ENCODE measurements around the gene NIBAN1.
"Not testable (repeated sequence)": the region's sequence is repeated elsewhere in the genome, so short reads cannot be mapped to it uniquely, and the experiment has no call there.

Gene NIBAN1, protein sequence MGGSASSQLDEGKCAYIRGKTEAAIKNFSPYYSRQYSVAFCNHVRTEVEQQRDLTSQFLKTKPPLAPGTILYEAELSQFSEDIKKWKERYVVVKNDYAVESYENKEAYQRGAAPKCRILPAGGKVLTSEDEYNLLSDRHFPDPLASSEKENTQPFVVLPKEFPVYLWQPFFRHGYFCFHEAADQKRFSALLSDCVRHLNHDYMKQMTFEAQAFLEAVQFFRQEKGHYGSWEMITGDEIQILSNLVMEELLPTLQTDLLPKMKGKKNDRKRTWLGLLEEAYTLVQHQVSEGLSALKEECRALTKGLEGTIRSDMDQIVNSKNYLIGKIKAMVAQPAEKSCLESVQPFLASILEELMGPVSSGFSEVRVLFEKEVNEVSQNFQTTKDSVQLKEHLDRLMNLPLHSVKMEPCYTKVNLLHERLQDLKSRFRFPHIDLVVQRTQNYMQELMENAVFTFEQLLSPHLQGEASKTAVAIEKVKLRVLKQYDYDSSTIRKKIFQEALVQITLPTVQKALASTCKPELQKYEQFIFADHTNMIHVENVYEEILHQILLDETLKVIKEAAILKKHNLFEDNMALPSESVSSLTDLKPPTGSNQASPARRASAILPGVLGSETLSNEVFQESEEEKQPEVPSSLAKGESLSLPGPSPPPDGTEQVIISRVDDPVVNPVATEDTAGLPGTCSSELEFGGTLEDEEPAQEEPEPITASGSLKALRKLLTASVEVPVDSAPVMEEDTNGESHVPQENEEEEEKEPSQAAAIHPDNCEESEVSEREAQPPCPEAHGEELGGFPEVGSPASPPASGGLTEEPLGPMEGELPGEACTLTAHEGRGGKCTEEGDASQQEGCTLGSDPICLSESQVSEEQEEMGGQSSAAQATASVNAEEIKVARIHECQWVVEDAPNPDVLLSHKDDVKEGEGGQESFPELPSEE

GRCh38 chr1:184974056-184974836 lies at the start of gene NIBAN1:
Gene NIBAN1 (minus strand): TSS chr1:184974508. CDS start chr1:184974356, 152 bp downstream.
- FAIRE-seq = no peak

DNA sequence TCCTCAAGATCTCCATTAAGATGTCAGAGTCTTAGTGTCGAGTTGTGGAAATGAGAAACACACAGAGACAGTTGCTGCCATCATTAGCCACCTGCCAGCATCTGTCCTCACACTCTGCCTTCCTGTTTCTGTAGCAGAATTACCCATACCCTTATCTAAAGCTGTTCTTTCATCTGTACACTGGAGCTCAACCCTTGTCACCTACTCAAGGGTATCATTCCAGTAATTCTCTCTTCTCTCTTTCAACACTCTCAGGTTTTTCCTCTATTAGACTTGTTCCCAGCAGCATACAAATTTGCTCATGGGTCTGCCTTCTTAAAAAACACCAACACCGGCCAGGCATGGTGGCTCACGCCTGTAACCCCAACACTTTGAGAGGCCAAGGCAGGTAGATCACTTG lies 43.7 kb upstream of the NIBAN1 start:
- no peak for FAIRE-seq

GRCh38 chr1:185017338-185017737 lies 43.0 kb upstream of the NIBAN1 start:
- FAIRE-seq = no peak

- FAIRE-seq = no peak
Observed at GRCh38 chr1:185016880-185017279, 42.6 kb upstream of the NIBAN1 start.

GRCh38 chr1:185015631-185016030 lies 41.3 kb upstream of the NIBAN1 start:
- FAIRE-seq = no peak

GRCh38 chr1:185014941-185015340 lies 40.6 kb upstream of the NIBAN1 start:
- no peak for FAIRE-seq

DNA sequence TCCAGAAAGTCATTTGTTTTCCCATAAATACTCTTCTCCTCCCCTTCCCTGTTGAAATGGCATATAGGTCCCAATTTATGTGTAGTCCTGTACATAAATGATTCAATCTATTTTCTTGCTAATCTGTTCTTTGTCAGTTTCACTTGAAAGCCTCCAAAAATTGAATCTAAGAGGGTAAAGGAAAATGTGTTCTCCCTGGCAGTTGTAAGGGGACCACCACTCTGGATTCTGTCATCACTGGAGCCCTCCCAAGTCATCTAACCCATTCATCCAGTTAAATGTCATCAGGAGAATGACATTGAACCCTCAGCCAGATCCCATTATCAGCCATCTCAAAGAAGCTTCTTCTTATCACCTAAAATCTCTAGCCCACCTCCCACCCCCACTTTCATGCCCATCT lies 36.1 kb upstream of the NIBAN1 start:
- no peak for FAIRE-seq

DNA sequence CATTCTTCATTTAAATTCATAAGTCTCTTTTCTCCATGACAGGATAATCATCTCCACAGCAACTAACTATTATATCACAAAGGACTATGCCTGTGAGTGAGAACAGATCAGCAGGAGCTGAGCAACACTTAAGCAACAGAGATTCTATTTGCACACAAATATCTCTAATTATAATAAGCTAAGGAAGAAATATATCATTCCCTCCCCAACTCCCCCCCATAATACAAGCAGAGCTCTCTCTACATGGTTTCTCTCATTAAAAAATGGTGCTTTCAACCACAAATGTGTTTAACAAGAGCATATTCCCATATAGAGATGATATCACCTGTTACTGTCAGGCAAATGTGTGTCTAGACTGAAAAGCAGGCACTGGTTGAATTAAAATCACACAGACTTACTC lies 34.5 kb upstream of the NIBAN1 start:
- peak; percentile 93 for FAIRE-seq

- not testable (repeated sequence) for FAIRE-seq
Observed at GRCh38 chr1:185001312-185001880, 27.1 kb upstream of the NIBAN1 start.

- not testable (repeated sequence) for FAIRE-seq
Observed at GRCh38 chr1:184999974-185000373, 25.7 kb upstream of the NIBAN1 start.

GRCh38 chr1:184994301-184994700 lies 20.0 kb upstream of the NIBAN1 start:
- no peak for FAIRE-seq

GRCh38 chr1:184992271-184992670 lies 18.0 kb upstream of the NIBAN1 start:
- no peak for FAIRE-seq

GRCh38 chr1:184990204-184990603 lies 15.9 kb upstream of the NIBAN1 start:
- FAIRE-seq = no peak

- no peak for FAIRE-seq
Observed at GRCh38 chr1:184988506-184988905, 14.2 kb upstream of the NIBAN1 start.

GRCh38 chr1:184987696-184988095 lies 13.4 kb upstream of the NIBAN1 start:
- FAIRE-seq = no peak

- FAIRE-seq = no peak
Observed at GRCh38 chr1:184986250-184986649, 11.9 kb upstream of the NIBAN1 start.

DNA sequence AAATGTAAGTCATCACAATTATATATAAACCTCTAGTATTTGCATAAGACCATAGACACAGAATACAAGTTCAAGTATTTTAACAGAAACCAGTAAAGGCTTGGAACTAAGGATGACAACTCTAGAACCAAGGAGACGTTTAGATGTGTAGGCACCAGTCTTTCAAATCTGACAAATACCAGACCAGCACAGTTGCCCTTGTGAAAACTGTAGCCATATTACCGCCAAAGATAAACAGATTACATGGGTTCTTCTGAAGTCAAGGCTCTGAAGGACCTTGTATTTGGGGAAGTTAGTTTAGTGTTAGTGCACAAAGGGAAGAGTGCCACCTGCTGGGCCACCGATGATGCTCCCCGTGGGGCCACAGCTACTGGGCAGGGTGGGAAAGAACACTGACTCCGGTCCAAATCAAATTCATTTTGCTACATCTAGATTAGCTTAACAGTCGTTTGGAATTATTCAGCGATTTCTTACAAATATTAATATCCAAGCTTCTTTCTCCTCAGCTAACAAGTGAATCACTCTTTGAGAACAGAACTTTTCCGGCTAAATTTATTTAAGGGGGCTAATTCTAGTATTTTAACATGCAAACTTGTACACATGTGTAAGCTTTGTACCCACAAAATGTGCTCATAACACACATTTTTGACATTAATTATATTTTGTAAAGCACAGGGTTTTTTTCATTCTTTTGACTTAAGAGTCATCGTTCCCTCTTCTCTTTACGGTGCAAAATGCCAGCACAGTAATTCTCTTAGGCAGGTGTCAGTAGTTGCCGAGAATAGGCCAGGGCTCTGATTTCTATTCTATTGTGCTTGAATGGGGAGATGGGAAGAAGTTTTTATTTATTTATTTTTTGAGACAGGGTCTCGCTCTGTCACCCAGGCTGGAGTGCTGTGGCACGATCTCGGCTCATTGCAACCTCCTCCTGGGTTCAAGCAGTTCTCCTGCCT lies 8.0 kb upstream of the NIBAN1 start:
- FAIRE-seq = peak; percentile 76

DNA sequence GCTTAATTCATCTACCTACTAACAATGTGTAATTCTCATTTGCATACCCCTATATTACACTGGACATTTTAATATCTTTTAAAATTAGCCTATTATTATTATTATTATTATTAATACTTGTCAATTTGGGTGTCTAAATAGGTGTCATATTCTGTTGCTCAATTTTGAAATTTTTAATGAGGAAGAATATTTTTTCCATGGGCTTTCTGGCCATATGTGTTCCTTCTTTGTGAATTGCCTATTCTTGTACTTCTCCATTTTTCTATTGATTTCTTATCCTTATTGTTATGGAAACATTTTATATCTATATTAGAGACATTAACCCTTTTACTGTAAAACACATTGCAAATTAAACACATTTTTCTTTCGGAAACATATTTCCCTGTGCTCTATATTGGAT lies 6.4 kb upstream of the NIBAN1 start:
- no peak for FAIRE-seq

- no peak for FAIRE-seq
Observed at GRCh38 chr1:184975208-184975870, 1.0 kb upstream of the NIBAN1 start.

GRCh38 chr1:184974837-184975115 lies 468 bp upstream of the NIBAN1 start:
- no peak for FAIRE-seq
